K562 (cell line): Measurements from ENCODE around the gene BCL11A. TPM values are rescaled to one million over a fixed set of nuclear protein-coding genes. Genes with fewer than 3 reads are reported as not detected.

Experiments used
- ATAC-seq: fragments of 200-7000 bp; cut with Tn5 transposase; 3 replicates; pipeline ENCODE4 v1.9.1; 2020; ENCODE audit warnings: moderate library complexity
- BruUV-seq: library from RNA; stranded (reverse); fragments of 400-500 nt; replicated peaks from 2 replicates; lab custom pipeline; 2021; lab: Mats Ljungman, UMichigan
- CTCF ChIA-PET: fragments of 300-600 bp; formaldehyde crosslinking; extraction: SDS; loops from one replicate; lab custom pipeline; 2021; ENCODE audit warnings: low intra/inter-chr PET ratio; lab: Yijun Ruan, JAX
- POLR2A ChIA-PET: fragments of 300-600, 350-650 bp; sonication (Branson Sonifier 250); formaldehyde crosslinking; extraction: SDS; loops from one replicate; lab custom pipeline; 2021; ENCODE audit warnings: antibody characterized with exemption, inconsistent platforms; lab: Yijun Ruan, JAX
- DNase-seq, 4 experiments: peaks; one replicate each; pipeline versions ENCODE4 v3.0.0 to v3.0.0-alpha.2; 2011 to 2018; ENCODE audit warnings: low spot score in 3 of 4, mixed read lengths in 3 of 4; ENCODE audit errors: extremely low read depth in 1 of 4
- FAIRE-seq: peaks from 2 replicates; lab custom pipeline; 2011; peaks lifted over from hg19 to GRCh38; lab: Jason Lieb, UNC
- H2AFZ ChIP-seq: 2 replicates; pipeline ENCODE4 v1.6.0; 2011; ENCODE audit warnings: low read depth, low read length, control low read depth, inconsistent platforms
- H3K27ac ChIP-seq: fragments of 200-600 bp; 3 replicates; pipeline ENCODE4 v1.8.0; 2011; ENCODE audit warnings: low read depth, mild to moderate bottlenecking, control low read depth, inconsistent platforms, low read length, moderate library complexity, mixed read lengths; ENCODE audit errors: extremely low read depth
- H3K27me3 ChIP-seq, 2 experiments: fragments of 300-600 bp in 1 of 2; 2 replicates in 1 of 2; 3 replicates in 1 of 2; pipeline versions ENCODE4 v1.6.0 to v1.8.0; 2011; ENCODE audit warnings: inconsistent platforms in 2 of 2, low read length in 2 of 2, mild to moderate bottlenecking in 1 of 2, mixed read lengths in 1 of 2, moderate library complexity in 1 of 2; ENCODE audit not compliant: control insufficient read depth in 2 of 2, insufficient read depth in 2 of 2
- H3K36me3 ChIP-seq: fragments of 300-600 bp; 3 replicates; pipeline ENCODE4 v1.8.0; 2011; ENCODE audit warnings: mild to moderate bottlenecking, low read length, inconsistent platforms; ENCODE audit not compliant: control insufficient read depth, insufficient read depth
- H3K4me1 ChIP-seq, 2 experiments: fragments of 200-600 bp in 1 of 2; replicated peaks in 1 of 2; 2 replicates in 1 of 2; 3 replicates in 1 of 2; pipeline versions ENCODE4 v1.5.1 to v1.8.0; 2011; ENCODE audit warnings: inconsistent platforms in 2 of 2, low read length in 2 of 2, mild to moderate bottlenecking in 1 of 2, mixed read lengths in 1 of 2, moderate library complexity in 1 of 2; ENCODE audit not compliant: control insufficient read depth in 2 of 2, insufficient read depth in 2 of 2
- H3K4me2 ChIP-seq: 2 replicates; pipeline ENCODE4 v1.6.1; 2011; ENCODE audit warnings: low read length, control low read depth, inconsistent platforms, mixed read lengths; ENCODE audit not compliant: insufficient read depth
- H3K4me3 ChIP-seq: fragments of 200-600 bp; sonication (generic), shearing (Covaris generic); 2 replicates; pipeline ENCODE4 v1.5.1; 2016; ENCODE audit warnings: control low read depth, inconsistent platforms
- H3K79me2 ChIP-seq: fragments of 200-600 bp; 3 replicates; pipeline ENCODE4 v1.8.0; 2011; ENCODE audit warnings: low read length, inconsistent platforms; ENCODE audit not compliant: control insufficient read depth, insufficient read depth
- H3K9ac ChIP-seq, 2 experiments: 2 replicates each; pipeline versions ENCODE4 v1.6.0 to v1.6.1; 2011; ENCODE audit warnings: low read depth in 2 of 2, low read length in 2 of 2, control low read depth in 1 of 2, inconsistent platforms in 1 of 2, mild to moderate bottlenecking in 1 of 2, mixed read lengths in 1 of 2; ENCODE audit not compliant: insufficient read depth in 1 of 2
- H3K9me1 ChIP-seq: one replicate; pipeline ENCODE4 v1.6.0; 2011; ENCODE audit warnings: inconsistent platforms, mild to moderate bottlenecking, low read length, moderate library complexity; ENCODE audit not compliant: control insufficient read depth, insufficient read depth
- H3K9me3 ChIP-seq: replicated peaks from 2 replicates; pipeline ENCODE4 v1.5.1; 2011; ENCODE audit warnings: low read depth, low read length, inconsistent platforms; ENCODE audit not compliant: control insufficient read depth, insufficient read depth
- H4K20me1 ChIP-seq: replicated peaks from 2 replicates; pipeline ENCODE4 v1.6.1; 2011; ENCODE audit warnings: low read length, inconsistent platforms, mixed read lengths; ENCODE audit not compliant: control insufficient read depth, insufficient read depth
- BRF2 ChIP-seq: IDR thresholded peaks from 3 replicates; pipeline ENCODE4 v1.6.1; 2011; ENCODE audit warnings: borderline replicate concordance, mild to moderate bottlenecking; ENCODE audit not compliant: insufficient read length, insufficient read depth
- ETV6 ChIP-seq, 3 experiments: fragments of 150-350 bp in 1 of 3; sonication (generic) in 1 of 3; formaldehyde crosslinking in 1 of 3; IDR thresholded peaks; 2 replicates each; pipeline versions ENCODE4 v1.6.1 to v1.8.0; 2014 to 2022; ENCODE audit warnings: borderline replicate concordance in 2 of 3, low read depth in 2 of 3, antibody characterized with exemption in 1 of 3, low read length in 1 of 3, mild to moderate bottlenecking in 1 of 3, missing genetic modification reagents in 1 of 3
- RBM39 ChIP-seq: fragments of 200-400 bp; formaldehyde crosslinking; optimal IDR thresholded peaks from 2 replicates; pipeline ENCODE3; 2018; ENCODE audit warnings: low read depth, low read length
- TCFL5 ChIP-seq: fragments of 250-450 bp; sonication (Bioruptor Pico); conservative IDR thresholded peaks from 2 replicates; pipeline ENCODE4 v1.6.1; 2021; ENCODE audit warnings: mild to moderate bottlenecking, moderate library complexity, matching md5 sums
- ZBED1 ChIP-seq: IDR thresholded peaks from 2 replicates; pipeline ENCODE4 v1.6.1; 2014
- WGBS: fragments of 100-300 bp; shearing (Covaris generic); methylation state at CpG from one replicate; pipeline ENCODE4 v1.1.6; 2016; ENCODE audit warnings: low coverage, mixed read lengths; ENCODE audit not compliant: insufficient coverage; ENCODE audit errors: missing lambda C conversion rate; 5-methylcytosine and 5-hydroxymethylcytosine counted together
- in situ Hi-C: fragments of 300-500 bp; cut with MboI; formaldehyde crosslinking; loops from 4 replicates; pipeline ENCODE4 v1.15.0; 2018; ENCODE audit warnings: inconsistent platforms, mixed read lengths
- intact Hi-C: fragments of 100-400 bp; cut with micrococcal nuclease; formaldehyde crosslinking; loops from 2 replicates; pipeline ENCODE4 v1.14.2; 2022
- polyA plus RNA-seq, 8 experiments: library from polyadenylated mRNA; depleted of rRNA in 4 of 8; stranded (reverse) in 5 of 8; unstranded in 3 of 8; fragments of >200 nt; fragmentation: Nextera tagmentation in 2 of 8; fragmentation: Illumina TruSeq in 1 of 8; extraction: Ambion mirVana in 2 of 8; extraction: Trizol in 1 of 8; gene quantifications; 2 replicates each; pipeline versions ENCODE4 v1.2.1 to v1.2.3, GENCODE V29; 2011 to 2014; ENCODE audit warnings: inconsistent platforms in 1 of 8, missing spikeins in 1 of 8
- total RNA-seq, 7 experiments: library from RNA; depleted of rRNA in 6 of 7; stranded (reverse); fragments of >200 nt in 6 of 7; fragmentation: Illumina TruSeq in 2 of 7; extraction: Trizol in 2 of 7; gene quantifications; 2 replicates each; pipeline versions ENCODE4 v1.2.1 to v1.2.3, GENCODE V29; 2011 to 2021; ENCODE audit warnings: low replicate concordance in 1 of 7

BCL11A gene
- total and polyA plus RNA-seq, 9 of the 15 experiments (the other 6 are each of a cell fraction or from before 2014, with no cell fraction given) = 0.13 TPM; not detected in 8

DNA sequence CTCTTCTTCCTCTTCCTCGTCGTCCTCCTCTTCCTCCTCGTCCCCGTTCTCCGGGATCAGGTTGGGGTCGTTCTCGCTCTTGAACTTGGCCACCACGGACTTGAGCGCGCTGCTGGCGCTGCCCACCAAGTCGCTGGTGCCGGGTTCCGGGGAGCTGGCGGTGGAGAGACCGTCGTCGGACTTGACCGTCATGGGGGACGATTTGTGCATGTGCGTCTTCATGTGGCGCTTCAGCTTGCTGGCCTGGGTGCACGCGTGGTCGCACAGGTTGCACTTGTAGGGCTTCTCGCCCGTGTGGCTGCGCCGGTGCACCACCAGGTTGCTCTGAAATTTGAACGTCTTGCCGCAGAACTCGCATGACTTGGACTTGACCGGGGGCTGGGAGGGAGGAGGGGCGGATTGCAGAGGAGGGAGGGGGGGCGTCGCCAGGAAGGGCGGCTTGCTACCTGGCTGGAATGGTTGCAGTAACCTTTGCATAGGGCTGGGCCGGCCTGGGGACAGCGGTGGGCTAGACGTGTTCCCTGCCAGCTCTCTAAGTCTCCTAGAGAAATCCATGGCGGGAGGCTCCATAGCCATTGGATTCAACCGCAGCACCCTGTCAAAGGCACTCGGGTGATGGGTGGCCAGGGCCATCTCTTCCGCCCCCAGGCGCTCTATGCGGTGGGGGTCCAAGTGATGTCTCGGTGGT lies 91.9 kb downstream of the BCL11A start (continued):
- no peak for TF ChIP-seq BRF2
- no peak for TF ChIP-seq RBM39

DNA sequence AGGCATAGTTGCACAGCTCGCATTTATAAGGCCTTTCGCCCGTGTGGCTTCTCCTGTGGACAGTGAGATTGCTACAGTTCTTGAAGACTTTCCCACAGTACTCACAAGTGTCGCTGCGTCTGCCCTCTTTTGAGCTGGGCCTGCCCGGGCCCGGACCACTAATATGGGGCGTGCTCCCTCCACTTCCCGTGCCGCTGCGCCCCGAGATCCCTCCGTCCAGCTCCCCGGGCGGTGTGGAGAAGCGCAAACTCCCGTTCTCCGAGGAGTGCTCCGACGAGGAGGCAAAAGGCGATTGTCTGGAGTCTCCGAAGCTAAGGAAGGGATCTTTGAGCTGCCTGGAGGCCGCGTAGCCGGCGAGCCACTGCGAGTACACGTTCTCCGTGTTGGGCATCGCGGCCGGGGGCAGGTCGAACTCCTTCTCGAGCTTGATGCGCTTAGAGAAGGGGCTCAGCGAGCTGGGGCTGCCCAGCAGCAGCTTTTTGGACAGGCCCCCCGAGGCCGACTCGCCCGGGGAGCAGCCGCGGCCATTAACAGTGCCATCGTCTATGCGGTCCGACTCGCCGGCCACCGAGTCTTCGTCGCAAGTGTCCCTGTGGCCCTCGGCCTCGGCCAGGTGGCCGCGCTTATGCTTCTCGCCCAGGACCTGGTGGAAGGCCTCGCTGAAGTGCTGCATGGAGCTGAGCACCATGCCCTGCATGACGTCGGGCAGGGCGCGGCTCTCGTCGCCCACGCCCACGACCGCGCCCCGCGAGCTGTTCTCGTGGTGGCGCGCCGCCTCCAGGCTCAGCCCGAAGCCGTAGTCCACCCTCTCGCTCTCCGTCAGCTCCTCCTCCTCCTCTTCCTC lies 92.7 kb downstream of the BCL11A start:
- intact Hi-C loops (loop anchor here (2.0 kb wide), 1 partner anchor 24 kb away; no protein-coding TSS in a partner anchor), in situ Hi-C loops (no loop called here)
- H3K79me2 ChIP-seq = no peaks in the 10 kb centered on the region
- no TSS peak for BruUV-seq
- CTCF ChIA-PET = no interaction called here
- POLR2A ChIA-PET = no interaction called here
- H3K4me3 ChIP-seq = no peak overlapping the region
- H3K9ac ChIP-seq = no peak overlapping the region
- FAIRE-seq = no peak
- 14% methylated on average over 58 of the region's 76 CpGs for WGBS
- H3K9me1 ChIP-seq = no peaks in the 10 kb centered on the region
- H3K4me1 ChIP-seq = peaks cover 0 to 11% of the 10 kb centered on the region in 2 experiments; a peak in 2 of 5 replicates
- ATAC-seq = no peak
- no peak for DNase-seq
- H4K20me1 ChIP-seq = no peaks in the 10 kb centered on the region
- H3K27me3 ChIP-seq = peaks cover 7 to 24% of the 10 kb centered on the region in 2 experiments; a peak in 4 of 5 replicates
- no peaks in the 10 kb centered on the region for H3K36me3 ChIP-seq
- H3K4me2 ChIP-seq = no peak overlapping the region
- H3K9me3 ChIP-seq = no peaks in the 10 kb centered on the region
- H3K27ac ChIP-seq = no peak overlapping the region
- no peak overlapping the region for H2AFZ ChIP-seq
- TF ChIP-seq ZBED1 = no peak
- TF ChIP-seq TCFL5 = no peak
- TF ChIP-seq ETV6 (IDR thresholded peaks at IDR 0.05; ENCODE audit: borderline replicate concordance in 1 of 2, low read depth in 2 of 2, low read length in 1 of 2) = no peak
- TF ChIP-seq ETV6 (CRISPR knock-in tag; IDR thresholded peaks at IDR 0.05; ENCODE audit: borderline replicate concordance) = no peak
